ENCODE results near the gene UBE2E1.

The UBE2E1 gene

GRCh38 chr3:23796518-23796917 lies 9.2 kb upstream of the UBE2E1 start:
- DNase-seq: no peak

GRCh38 chr3:23797491-23797890 lies 8.3 kb upstream of the UBE2E1 start:
- peak; percentile 49 for DNase-seq

GRCh38 chr3:23798456-23798855 lies 7.3 kb upstream of the UBE2E1 start:
- no peak for DNase-seq

GRCh38 chr3:23798876-23799275 lies 6.9 kb upstream of the UBE2E1 start:
- no peak for DNase-seq

- DNase-seq: no peak
These were observed 5.0 kb upstream of the UBE2E1 start for GRCh38 chr3:23800731-23801130.

- no peak for DNase-seq
These were observed 1.1 kb upstream of the UBE2E1 start for GRCh38 chr3:23804441-23805209.

- no peak for DNase-seq
These were observed 534 bp upstream of the UBE2E1 start for GRCh38 chr3:23805210-23805632.

GRCh38 chr3:23806534-23807423 lies 1.0 kb downstream of the UBE2E1 start:
- no peak for DNase-seq

GRCh38 chr3:23807424-23808015 lies 1.8 kb downstream of the UBE2E1 start:
- DNase-seq: no peak

GRCh38 chr3:23808525-23808924 lies 2.8 kb downstream of the UBE2E1 start:
- no peak for DNase-seq

- no peak for DNase-seq
These were observed 3.5 kb downstream of the UBE2E1 start for GRCh38 chr3:23809294-23809693.

- DNase-seq: no peak
These were observed 4.1 kb downstream of the UBE2E1 start for GRCh38 chr3:23809840-23810342.

GRCh38 chr3:23810343-23811184 lies 4.8 kb downstream of the UBE2E1 start:
- peak; percentile 40 for DNase-seq

GRCh38 chr3:23811185-23811527 lies 5.4 kb downstream of the UBE2E1 start:
- no peak for DNase-seq

GRCh38 chr3:23811919-23812318 lies 6.2 kb downstream of the UBE2E1 start:
- DNase-seq: peak; percentile 51

- peak; percentile 50 for DNase-seq
These were observed 10.1 kb downstream of the UBE2E1 start for GRCh38 chr3:23815879-23816278.

- no peak for DNase-seq
These were observed 11.0 kb downstream of the UBE2E1 start for GRCh38 chr3:23816721-23817120.

- DNase-seq: no peak
These were observed 11.9 kb downstream of the UBE2E1 start for GRCh38 chr3:23817508-23818223.

- DNase-seq: no peak
These were observed 14.0 kb downstream of the UBE2E1 start for GRCh38 chr3:23819599-23820360.

GRCh38 chr3:23820888-23821287 lies 15.1 kb downstream of the UBE2E1 start:
- DNase-seq: no peak

- no peak for DNase-seq
These were observed 16.1 kb downstream of the UBE2E1 start for GRCh38 chr3:23821858-23822257.
